BE2C (cell line): Measurements from ENCODE around the gene DPH3.
A peak's percentile ranks its signal among the peaks of the same experiment; 100 is the strongest.

Experiments
- DNase-seq: peaks from one replicate; pipeline ENCODE4 v3.0.0-alpha.2; 2020
- H3K27me3 ChIP-seq: fragments of 250-450 bp; sonication (Bioruptor Pico); 2 replicates; pipeline ENCODE4 v1.5.1; 2020; ENCODE audit warnings: mild to moderate bottlenecking
- H3K36me3 ChIP-seq: fragments of 250-450 bp; sonication (Bioruptor Pico); 2 replicates; pipeline ENCODE4 v1.5.1; 2020; ENCODE audit warnings: mild to moderate bottlenecking
- H3K4me1 ChIP-seq: fragments of 250-450 bp; sonication (Bioruptor Pico); 2 replicates; pipeline ENCODE4 v1.5.1; 2020
- H3K4me3 ChIP-seq: 2 replicates; pipeline ENCODE4 v1.5.1; 2011; ENCODE audit warnings: low read depth, low read length
- H3K9me3 ChIP-seq: fragments of 250-450 bp; sonication (Bioruptor Pico); 2 replicates; pipeline ENCODE4 v1.5.1; 2020
- CTCF ChIP-seq: IDR thresholded peaks from 2 replicates; pipeline ENCODE4 v1.5.1; 2012; ENCODE audit warnings: mild to moderate bottlenecking, low read depth, low read length

DPH3 gene

GRCh38 chr3:16249886-16250285, 14.9 kb downstream of the DPH3 start:
- no peak overlapping the region for H3K4me3 ChIP-seq
- no peak for DNase-seq
- no peaks in the 10 kb centered on the region for H3K27me3 ChIP-seq
- H3K4me1 ChIP-seq: no peaks in the 10 kb centered on the region
- no peaks in the 10 kb centered on the region for H3K36me3 ChIP-seq
- TF ChIP-seq CTCF: no peak
- no peaks in the 10 kb centered on the region for H3K9me3 ChIP-seq

- H3K36me3 ChIP-seq: no peaks in the 10 kb centered on the region
- no peak overlapping the region for H3K4me3 ChIP-seq
- no peaks in the 10 kb centered on the region for H3K4me1 ChIP-seq
- no peaks in the 10 kb centered on the region for H3K27me3 ChIP-seq
- TF ChIP-seq CTCF: peak; percentile 44
- no peaks in the 10 kb centered on the region for H3K9me3 ChIP-seq
- DNase-seq: peak; percentile 33
These were observed 15.4 kb downstream of the DPH3 start for GRCh38 chr3:16249336-16249735.

GRCh38 chr3:16248556-16248955, 16.2 kb downstream of the DPH3 start:
- Histone ChIP-seq H3K27me3 (no peaks in the 10 kb centered on the region), H3K4me1 (no peaks in the 10 kb centered on the region)
- no peak for DNase-seq

GRCh38 chr3:16247282-16248061, 17.3 kb downstream of the DPH3 start:
- no peaks in the 10 kb centered on the region for H3K36me3 ChIP-seq
- H3K27me3 ChIP-seq: no peaks in the 10 kb centered on the region
- H3K4me1 ChIP-seq: no peaks in the 10 kb centered on the region
- no peaks in the 10 kb centered on the region for H3K9me3 ChIP-seq
- H3K4me3 ChIP-seq: no peak overlapping the region
- peak; percentile 78 for TF ChIP-seq CTCF
- peak; percentile 65 for DNase-seq

More at GRCh38 chr3:16248556-16248955, 16.2 kb downstream of the DPH3 start:
- H3K4me3 ChIP-seq: no peak overlapping the region
- H3K36me3 ChIP-seq: no peaks in the 10 kb centered on the region
- no peaks in the 10 kb centered on the region for H3K9me3 ChIP-seq
- no peak for TF ChIP-seq CTCF

GRCh38 chr3:16245609-16246008, 19.1 kb downstream of the DPH3 start:
- no peak for TF ChIP-seq CTCF
- DNase-seq: no peak
- Histone ChIP-seq H3K4me1 (no peaks in the 10 kb centered on the region), H3K4me3 (no peak overlapping the region), H3K27me3 (no peaks in the 10 kb centered on the region), H3K36me3 (no peaks in the 10 kb centered on the region), H3K9me3 (no peaks in the 10 kb centered on the region)

- TF ChIP-seq CTCF: no peak
- no peak for DNase-seq
- no peaks in the 10 kb centered on the region for H3K4me1 ChIP-seq
- no peaks in the 10 kb centered on the region for H3K9me3 ChIP-seq
- H3K36me3 ChIP-seq: no peaks in the 10 kb centered on the region
- H3K27me3 ChIP-seq: no peaks in the 10 kb centered on the region
- no peak overlapping the region for H3K4me3 ChIP-seq
These were observed 20.8 kb downstream of the DPH3 start for GRCh38 chr3:16243706-16244490.
